GM18519 (cell line): ENCODE measurements around the gene AGBL4.

Experiments
- ATAC-seq: cut with Tn5 transposase; IDR thresholded peaks from one replicate; pipeline ENCODE4 v1.9.1; 2021; ENCODE audit warnings: mild to moderate bottlenecking, moderate library complexity; ENCODE audit not compliant: unreplicated experiment, low FRiP score

AGBL4 gene

DNA sequence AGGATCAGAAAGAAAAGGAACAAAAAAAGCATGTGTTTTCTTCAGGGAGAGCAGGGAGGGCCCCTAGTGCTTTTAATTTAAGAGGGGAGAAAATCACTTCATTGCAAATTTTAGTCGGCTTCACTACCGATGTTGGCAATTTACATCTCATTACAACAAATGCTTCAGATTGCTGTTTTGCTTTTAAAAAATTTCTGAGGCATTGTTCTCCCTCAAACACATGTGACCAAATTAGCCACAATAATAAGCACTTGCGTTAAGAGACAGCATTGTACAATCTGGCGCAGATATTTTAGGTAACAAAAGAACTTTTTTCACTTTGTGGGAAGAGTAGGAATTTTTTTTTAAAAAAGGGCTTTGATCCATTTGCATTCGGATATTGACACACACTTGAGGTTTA is 1276.8 kb downstream of the AGBL4 start:
- ATAC-seq = no peak

DNA sequence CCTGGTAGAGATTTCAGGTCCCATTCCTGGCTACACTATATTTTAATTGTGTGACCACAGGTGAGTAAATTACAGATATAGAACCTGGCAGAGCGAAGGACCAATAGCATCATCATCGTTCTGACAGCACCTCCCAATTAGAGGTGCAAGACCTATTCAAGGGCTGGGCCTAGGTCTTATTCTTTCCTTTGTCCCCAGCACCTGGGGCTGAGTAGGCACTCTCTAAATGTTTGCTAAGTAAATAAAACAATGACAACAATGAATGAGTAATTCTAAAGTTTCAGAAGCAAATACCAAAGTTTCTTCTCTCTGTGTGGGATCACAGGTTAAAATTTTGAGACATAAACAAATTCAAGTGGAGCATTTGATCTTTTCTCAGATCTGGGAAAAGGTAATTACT is 1279.7 kb downstream of the AGBL4 start:
- ATAC-seq = no peak

DNA sequence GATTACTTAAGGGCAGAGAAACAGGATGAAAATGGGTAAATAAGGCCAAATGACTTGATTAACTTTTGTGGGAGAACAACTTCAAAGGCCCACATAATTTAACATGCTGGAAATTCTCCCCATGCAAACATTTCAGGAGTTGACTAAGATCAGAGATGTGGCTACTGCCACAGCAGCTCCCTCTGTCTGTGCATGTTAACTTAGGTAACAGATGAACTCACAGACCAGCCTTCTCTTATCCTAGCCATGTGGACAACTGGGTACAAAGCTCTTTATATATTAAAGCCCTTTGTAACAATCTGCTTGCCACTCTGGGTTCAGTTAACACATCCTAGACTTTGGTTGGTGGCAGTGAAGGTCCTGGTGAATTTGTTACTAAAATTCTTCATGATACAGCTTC is 1280.3 kb downstream of the AGBL4 start:
- ATAC-seq = no peak

DNA sequence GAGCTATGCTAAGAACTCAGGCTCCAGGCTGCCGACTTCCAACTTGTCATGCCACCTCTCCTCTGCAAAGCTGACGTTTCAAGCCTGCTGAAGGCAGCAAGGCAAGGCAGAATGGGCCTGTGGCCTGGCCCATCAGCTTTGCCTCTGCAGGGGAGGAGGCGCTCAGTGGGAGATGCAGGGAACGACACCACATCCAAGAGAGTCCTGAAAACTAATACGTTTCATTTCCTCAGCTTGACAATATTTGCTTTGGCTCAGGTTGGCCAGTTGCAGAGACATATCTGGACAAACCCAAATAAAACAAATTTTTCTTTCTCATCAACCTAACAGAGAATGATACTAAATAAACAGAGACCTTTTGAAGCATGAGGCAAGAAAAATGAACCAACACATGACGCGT is 1282.4 kb downstream of the AGBL4 start:
- no peak for ATAC-seq

DNA sequence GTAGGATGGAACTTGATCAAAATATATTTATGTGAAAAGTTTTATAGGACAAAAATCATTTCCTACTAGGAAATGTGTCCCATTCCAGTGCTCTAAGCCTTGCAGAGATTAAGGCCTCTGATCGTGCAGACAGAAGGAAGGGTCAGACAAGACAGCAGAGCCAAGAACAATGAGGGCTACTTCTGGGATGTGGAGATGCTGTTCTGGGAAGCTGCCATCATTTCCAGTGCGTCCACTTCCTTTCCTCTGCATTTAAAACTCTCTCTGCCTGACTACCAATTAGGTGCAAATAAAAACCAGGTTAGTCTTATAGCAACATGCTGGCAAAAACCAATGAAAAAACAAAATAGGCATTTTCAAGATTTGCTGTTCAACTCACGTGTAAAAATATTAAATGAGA is 1283.1 kb downstream of the AGBL4 start:
- no peak for ATAC-seq

- no peak for ATAC-seq
These were observed 1284.7 kb downstream of the AGBL4 start for GRCh38 chr1:48739091-48739490.

GRCh38 chr1:48738356-48738755 is 1285.4 kb downstream of the AGBL4 start:
- no peak for ATAC-seq

- no peak for ATAC-seq
These were observed 1288.0 kb downstream of the AGBL4 start for GRCh38 chr1:48735796-48736195.

DNA sequence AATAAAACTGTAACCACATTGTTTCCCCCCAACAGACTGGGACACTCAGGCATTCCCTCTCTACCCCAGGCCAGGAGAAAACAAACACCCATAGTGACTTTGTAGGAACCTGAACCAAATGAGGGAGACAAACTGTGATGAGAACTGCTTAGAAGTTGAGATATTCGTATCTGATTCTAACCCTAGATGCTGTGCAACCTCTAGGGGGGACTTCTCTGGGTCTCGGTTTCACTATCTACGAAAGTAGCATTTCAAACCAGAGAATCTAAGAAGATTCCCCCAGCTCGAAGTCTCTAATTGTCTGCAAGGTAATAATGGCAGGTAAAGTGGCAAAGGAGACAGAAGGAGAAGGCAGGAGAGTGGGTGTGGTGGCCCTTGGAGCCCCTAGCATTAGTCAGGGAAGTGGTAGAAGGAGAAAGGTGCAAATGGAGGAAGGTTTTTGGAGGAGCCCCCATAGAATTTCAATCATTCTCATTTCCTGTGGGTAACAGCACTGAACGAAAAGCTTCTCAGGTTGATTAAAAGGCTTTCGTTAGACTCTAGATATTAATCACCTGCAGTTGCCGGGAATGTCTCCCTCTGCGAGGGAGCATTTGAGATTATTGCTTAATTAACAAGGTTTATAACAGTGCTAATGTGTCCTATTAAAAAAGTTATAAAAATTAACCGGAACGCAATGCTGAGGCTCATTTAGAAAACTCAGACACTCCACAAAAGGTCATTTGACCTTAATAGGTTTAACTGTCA is 1293.4 kb downstream of the AGBL4 start:
- ATAC-seq = peak; percentile 57

DNA sequence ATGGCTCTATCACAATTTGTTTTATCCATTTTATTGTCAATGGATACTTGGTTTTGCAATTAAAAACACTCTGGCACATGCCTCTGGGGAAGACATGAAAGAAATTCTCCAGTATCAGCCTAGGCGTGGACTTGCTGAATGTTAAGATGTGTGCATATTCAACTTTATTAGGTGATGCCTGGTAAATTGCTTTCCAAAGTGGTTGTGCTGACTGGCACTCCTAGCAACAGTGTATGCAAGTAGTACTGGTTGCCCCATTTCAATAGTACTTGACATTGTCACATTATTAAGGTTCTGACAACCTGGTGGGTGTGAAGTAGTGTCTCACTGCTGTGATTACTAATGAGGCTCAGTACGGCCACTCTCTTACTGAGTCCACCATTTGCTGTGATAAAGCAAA is 1295.2 kb downstream of the AGBL4 start:
- no peak for ATAC-seq

DNA sequence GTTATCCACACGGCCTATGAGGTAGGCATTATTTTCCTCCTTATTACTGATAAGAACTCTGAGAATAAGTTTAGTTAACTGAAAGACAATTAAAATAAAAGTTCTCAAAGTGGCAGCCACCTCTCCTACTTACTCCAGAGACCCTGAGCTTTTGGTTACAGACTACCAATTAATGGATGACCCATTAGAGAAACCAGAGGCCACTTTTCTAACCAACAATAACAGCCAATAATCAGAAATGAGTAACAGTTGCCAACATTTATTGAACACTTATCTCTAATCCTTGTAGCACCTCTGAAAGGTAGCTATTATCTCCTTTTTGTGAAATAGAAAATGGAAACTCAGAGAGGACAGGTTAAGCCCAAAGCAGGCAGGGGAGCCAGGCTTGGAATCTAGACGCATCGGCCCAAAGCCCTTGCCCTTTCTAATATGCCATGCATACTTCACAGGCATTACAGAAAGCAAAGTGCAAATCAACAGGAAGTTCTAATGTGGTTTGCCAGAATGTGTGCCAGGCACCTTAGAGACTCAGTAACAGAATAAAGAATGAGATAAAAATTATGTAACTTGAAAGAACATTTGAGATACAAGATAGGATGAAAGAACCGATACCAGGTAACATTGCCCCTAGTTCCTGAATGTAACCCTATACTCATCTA is 1297.1 kb downstream of the AGBL4 start:
- no peak for ATAC-seq

DNA sequence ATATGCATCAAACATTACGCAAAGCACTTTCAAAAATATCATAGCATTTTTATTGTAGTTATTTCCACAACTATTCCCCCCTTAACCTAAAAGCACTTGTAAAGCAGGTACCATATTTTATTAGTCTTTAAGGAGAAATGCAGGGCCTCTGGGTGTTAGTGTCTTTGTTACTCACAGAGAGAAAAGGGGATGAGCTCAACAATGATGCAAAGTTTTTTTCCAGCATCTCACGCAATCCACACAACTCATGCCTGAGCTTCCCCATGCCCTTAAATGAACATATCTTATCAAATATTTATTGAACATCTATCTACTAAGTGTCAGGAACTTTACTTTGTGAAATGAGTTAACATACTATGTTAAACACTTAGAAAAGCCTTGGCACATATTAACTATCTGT is 1297.6 kb downstream of the AGBL4 start:
- ATAC-seq = no peak

DNA sequence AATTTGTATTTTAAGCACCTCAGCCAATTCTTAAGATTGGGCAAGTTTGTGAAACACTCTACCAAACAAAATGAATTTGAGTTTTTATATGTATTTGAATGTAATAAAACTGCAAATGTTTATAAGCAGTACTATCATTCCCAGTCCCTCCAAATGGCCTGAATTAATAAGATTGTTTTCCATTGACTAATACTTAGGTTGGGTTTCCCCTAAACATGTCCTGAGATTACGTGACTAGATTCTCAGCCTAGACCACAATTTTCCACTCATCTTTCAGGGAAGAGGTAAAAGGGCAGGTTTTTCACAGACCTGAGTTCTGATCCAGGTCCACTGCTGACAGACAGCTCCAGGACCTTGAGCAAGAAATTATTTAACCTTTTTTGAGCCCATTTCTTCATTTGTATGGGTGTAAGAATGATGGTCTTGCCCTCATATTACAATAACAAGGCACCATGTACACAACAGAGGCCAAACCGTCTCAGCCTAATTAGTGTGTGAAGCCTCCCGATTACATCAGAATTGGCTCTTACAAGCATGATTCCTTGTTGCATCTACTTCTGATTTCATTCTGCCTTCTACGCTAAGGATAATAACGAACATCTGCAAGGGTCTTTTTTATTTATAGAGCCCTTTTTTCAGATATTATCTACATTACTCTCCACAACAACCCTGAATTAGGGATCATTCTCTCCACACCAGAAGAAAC is 1298.3 kb downstream of the AGBL4 start:
- no peak for ATAC-seq

DNA sequence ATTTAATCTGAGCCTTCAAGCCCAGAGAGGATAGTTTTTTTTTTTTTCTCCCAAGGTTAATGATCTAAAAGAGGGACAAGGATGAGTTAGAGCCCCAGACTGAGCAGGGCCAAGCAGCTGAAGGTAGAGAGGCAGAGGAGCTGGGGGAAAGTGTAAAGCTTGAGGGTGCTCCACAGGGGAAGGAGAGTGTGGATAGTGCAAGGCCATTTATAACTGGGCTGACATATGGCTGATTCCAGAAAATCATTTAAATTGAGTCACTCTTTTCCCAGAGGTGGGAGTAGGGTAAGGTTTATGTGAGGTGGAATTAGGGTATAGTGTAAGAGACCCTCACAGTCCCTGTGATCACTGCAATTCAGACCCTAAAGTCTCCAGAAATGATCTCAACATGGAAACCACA is 1302.8 kb downstream of the AGBL4 start:
- ATAC-seq = no peak

DNA sequence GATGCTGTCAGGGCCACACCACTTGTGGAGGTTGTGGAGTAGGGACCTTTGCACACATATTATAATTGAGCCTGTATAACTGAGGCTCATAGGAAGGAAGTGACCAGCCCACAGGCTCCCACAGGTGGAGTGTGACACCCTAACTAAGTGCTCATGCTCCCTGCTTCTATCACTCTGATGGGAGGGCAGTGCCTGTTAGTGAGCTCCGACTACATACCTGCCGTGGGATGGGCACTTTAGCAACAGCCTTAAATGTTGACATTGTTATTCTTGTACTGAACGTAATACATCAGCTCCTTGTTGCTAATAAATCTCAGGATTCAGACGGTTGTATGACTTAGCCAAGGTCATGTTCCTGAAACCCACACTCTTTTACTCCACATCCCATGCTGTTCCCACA is 1305.0 kb downstream of the AGBL4 start:
- ATAC-seq = no peak

DNA sequence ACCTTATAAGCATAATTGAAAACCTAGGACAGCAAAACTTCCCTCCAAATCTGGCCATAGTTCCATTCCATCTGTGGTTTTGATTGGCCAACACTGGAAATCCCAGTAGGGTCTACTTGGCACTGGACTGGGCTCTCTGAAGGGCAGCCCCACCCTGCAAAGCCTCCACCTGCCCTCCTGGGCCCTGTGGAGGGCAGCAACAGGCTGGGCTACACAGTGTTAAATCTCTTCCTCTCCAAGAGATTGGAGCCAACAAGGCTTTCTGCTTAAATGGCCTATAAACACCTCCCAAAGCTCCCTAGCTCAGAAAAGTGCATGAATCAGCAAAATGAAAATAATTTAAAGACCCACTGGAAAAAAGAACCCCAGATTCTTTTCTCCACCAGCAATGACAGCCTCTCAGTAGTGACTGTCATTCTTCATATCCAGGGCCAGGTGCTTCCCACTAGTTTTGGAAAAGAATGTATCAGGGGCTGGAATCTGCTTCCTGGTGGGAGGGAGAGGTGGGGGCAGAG is 1305.6 kb downstream of the AGBL4 start:
- ATAC-seq = no peak

DNA sequence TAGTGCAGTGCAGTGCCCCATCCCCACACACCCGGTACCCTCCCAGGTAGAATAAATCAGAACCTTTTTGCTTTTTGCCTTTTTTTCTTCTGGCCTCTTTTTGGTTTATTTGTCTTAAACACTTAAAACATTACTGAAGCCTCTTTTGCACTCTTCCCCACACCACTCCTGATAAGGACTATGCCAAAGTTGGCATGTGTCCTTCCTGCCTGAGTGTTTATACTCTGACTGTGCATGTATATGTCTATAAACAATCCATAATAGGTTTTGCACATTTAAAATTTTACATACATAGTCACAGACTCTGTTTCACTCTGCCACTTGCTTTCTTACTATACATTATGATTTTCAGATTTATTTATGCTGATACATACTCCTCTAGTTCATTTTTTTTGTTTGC is 1306.7 kb downstream of the AGBL4 start:
- ATAC-seq = no peak

DNA sequence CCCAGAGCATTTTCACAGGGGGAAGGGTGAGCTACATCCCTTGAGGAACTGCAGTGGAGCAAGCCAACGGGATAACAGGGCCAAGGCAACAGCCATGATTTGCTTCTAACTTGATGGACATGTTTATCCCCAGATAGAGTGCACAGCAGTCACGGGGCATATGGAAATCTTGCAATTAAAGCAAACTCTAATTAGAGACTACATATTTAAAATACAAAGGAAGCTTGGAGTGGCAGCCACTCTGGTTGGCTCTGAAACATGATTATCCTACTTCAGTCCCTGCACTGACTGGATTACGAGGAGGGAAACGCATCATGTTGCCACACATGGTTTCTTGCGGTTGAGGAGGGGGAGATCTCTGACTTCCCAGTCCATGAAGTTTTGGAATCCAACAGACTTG is 1307.8 kb downstream of the AGBL4 start:
- no peak for ATAC-seq

DNA sequence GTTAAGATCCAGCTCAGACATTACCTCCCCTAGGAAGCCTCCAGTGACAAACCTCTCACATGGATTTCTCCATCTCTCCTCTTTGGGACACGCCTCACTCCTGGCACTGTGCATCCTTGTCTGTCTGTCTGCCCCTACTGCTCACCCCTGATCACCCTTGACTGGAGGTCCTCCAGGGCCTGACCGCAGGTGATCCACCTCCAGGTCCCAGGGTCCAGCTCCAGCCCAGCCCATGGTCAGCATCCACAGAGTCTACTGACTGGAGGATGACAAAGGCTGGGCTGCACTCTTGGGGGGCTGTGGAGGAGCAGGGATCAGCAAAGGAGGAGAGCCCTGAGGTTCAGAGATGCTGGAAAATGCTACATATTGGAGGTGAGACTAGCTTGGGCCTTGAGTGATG is 1312.8 kb downstream of the AGBL4 start:
- no peak for ATAC-seq

DNA sequence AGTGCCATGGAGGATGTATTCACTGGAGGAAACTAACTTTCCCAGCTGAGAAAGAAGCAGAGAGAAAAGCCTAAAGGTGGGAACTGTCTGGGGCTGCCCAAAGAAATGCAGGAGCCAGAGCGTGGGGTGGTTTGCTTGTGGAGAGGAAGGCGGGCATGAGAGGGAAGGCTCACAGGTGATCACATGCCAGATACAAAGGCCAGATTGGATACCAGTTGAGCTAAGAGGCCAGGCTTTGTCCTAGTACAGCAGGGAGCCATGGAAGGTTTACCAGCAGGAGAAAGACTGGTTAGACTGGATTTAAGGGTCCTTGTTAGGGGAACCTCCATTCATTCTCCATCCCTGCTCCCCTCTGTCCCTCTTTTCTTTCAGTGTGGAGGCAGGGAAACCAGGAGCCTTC is 1313.4 kb downstream of the AGBL4 start:
- no peak for ATAC-seq

DNA sequence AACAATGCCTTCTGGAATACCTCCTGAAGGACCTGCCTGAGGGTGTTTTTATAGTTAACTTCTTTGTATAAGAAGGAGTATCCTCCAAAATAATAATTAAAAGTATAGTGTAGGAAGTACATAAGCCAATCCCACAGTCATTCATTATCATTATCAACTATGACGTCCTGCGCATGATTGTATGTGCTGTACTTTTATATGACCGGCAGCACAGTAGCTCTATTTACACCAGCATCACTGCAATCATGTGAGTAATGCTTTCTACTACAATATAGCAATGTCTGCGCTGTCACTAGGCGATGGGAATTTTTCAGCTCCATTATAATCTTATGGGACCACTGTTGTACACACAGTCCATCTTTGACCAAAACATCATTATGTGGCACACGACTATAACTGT is 1319.0 kb downstream of the AGBL4 start:
- ATAC-seq = no peak

DNA sequence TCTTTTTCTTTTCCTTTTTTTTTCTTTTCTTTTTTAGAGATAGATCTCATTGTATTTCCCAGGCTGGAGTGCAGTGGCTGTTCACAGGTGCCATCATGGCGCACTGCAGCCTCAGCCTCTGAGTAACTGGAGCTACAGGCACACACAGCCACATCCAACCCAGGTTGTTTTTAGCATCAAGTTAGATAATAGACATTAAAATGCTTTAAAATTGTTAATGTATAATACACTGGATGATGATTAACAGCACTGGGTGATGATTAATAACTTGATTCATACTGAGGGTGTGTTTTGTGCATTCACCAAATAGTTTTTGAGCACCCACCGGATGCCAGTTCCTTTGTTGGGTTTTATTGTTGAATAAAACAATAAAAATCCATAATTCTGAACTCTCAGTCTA is 1322.3 kb downstream of the AGBL4 start:
- ATAC-seq = no peak
